AG09309 (cell line): Measurements from ENCODE around the gene MXD3.

Experiments
- DNase-seq: peaks from one replicate; pipeline ENCODE4 v3.0.0-alpha.2; 2010; ENCODE audit warnings: low read depth
- H3K4me3 ChIP-seq: 2 replicates; pipeline ENCODE4 v1.5.1; 2011; ENCODE audit warnings: mild to moderate bottlenecking, low read depth, low read length, moderate library complexity; ENCODE audit not compliant: control insufficient read depth
- TF ChIP-seq, protein P1 (sequence below): IDR thresholded peaks from 2 replicates; pipeline ENCODE4 v1.5.1; 2011; ENCODE audit warnings: mild to moderate bottlenecking, low read depth, low read length, inconsistent platforms; ENCODE audit not compliant: insufficient read depth, control insufficient read depth; ENCODE audit errors: missing control alignments

MXD3 gene

DNA sequence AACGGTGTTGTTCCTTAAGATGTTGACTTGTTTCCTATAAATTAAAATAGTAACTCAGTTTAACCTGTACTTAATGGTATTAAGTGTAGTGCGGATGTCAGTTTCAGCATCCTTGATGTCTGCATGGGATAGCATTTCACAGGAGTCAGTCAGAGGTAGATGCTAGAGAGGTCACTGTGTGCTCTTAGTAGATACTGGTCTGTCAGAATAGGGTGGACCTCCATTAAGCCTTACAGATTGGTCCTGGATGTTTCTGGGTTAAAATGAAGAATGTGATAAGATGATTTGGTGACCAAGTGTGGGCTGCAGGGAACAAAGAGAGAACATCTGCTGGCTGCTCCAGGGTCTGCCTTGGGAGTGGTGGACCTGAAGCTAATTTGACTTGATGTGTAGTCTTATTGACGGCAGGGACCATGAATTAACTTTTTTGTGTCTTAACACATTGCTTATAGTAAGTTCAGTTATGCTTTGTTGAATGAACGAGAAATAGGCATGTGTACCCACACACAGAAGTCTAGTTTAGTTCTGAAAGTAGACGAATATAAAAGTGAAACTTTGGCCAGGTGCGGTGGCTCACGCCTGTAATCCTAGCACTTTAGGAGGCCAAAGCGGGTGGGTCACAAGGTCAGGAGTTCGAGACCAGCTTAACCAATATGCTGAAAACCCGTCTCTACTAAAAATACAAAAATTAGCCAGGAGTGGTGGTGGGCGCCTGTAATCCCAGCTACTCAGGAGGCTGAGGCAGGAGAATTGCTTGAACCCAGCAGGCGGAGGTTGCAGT is 20.7 kb downstream of the MXD3 start:
- no peak for DNase-seq
- TF ChIP-seq, protein P1, sequence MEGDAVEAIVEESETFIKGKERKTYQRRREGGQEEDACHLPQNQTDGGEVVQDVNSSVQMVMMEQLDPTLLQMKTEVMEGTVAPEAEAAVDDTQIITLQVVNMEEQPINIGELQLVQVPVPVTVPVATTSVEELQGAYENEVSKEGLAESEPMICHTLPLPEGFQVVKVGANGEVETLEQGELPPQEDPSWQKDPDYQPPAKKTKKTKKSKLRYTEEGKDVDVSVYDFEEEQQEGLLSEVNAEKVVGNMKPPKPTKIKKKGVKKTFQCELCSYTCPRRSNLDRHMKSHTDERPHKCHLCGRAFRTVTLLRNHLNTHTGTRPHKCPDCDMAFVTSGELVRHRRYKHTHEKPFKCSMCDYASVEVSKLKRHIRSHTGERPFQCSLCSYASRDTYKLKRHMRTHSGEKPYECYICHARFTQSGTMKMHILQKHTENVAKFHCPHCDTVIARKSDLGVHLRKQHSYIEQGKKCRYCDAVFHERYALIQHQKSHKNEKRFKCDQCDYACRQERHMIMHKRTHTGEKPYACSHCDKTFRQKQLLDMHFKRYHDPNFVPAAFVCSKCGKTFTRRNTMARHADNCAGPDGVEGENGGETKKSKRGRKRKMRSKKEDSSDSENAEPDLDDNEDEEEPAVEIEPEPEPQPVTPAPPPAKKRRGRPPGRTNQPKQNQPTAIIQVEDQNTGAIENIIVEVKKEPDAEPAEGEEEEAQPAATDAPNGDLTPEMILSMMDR = no peak
- no peak overlapping the region for H3K4me3 ChIP-seq

DNA sequence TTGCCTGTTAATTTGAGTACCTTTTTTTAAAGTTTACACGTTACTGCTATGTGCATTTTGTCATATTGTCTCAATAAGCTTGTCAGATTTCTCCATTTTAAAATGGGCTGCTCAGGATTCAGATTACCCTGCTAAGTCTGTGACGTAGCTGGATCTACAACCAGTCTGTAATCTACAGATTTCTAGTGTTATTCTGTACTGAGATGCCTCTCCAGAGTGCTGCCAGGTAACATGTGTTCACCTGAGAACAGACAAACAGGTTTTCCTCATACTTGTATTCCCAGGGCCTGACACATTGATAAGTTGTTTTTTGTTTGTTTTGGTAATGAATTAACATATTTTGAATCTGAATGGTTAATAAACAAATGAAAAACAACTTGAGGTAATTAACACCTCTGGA is 23.5 kb downstream of the MXD3 start:
- DNase-seq = no peak
- H3K4me3 ChIP-seq = no peak overlapping the region
- TF ChIP-seq, protein P1 = no peak

DNA sequence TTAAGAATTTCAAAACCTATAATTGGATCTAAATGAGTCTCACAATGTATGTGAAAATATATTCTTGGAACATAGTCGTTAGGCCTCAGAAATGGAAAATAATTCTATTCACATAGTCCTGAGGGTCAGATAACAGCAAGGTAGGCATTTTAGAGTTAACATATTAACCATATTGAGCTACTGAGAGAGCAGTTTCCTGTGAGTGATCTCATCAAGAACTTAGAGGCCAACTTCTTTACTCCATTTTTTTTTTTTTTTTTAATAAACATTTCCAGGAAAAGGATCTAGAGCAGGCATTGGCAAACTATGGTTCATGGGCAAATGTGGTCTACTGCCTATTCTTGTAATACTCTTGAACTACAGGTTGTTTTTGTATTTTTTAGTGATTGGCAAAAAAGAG is 34.8 kb downstream of the MXD3 start:
- no peak for DNase-seq
- TF ChIP-seq, protein P1 = no peak
- no peak overlapping the region for H3K4me3 ChIP-seq

DNA sequence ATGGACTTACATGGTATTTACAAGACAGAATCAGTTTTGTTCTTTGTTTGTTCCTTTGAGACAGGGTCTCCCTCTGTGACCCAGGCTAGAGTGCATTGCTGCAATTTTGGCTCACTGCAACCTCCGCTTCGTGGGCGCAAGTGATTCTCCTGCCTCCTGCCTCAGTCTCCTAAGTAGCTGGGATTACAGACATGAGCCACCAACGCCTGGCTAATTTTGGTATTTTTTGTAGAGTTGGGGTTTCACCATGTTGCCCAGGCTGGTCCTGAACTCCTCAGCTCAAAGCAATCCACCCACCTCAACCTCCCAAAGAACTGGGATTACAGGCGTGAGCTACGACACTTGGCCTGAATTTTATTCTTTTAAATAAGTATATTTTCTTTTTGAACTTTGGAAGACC is 35.8 kb downstream of the MXD3 start:
- DNase-seq = no peak
- no peak overlapping the region for H3K4me3 ChIP-seq
- TF ChIP-seq, protein P1 = no peak

DNA sequence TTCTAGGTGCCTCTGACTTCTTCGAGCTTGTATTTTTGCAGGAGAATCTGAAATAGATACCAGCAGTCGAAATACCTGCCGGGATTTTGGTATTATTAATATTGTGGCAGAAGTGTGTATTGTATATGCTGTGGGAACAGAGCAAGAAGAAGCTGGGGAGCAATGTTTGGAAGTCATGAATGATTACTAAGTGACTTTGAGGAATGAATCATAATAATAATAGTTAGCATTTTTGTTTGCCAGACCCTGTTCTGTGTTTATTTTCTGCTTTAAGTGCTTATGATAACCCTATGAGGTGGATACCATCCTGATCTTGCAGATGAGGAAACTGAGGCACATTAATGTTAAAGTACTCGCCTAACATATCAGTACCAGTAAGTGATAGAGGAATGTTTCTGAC is 40.6 kb downstream of the MXD3 start:
- no peak overlapping the region for H3K4me3 ChIP-seq
- TF ChIP-seq, protein P1 = no peak
- no peak for DNase-seq

DNA sequence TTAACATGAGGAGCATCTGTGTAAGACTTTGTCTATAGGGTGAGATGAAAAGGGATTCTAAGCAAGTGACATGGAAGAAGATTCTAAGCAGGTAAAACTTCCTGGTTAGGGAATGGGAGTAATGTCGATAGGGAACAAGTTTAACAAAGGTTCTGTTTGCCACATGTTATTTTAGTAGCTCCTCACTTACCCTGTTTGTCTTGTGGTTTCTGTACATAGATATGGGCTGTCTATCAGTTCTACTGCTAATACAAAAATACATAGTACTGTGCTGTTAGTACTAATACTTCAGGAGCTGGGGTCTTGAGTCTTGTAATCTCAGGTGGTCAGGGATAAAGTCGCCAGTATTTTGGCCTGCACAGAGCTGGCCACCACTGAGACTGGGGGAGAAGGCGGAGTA is 41.0 kb downstream of the MXD3 start:
- no peak for DNase-seq
- TF ChIP-seq, protein P1 = no peak

More for the DNA sequence above, 41.0 kb downstream of the MXD3 start:
- H3K4me3 ChIP-seq = no peak overlapping the region
